Tibial artery (tissue), 4 donors: ENCODE measurements around the gene KAT5.
"Not testable (repeated sequence)": the region's sequence is repeated elsewhere in the genome, so short reads cannot be mapped to it uniquely, and the experiment has no call there.

Experiments
- DNase-seq, 2 donors: peaks; one replicate each; pipeline ENCODE4 v3.0.0-alpha.2; 2019
- H3K27ac ChIP-seq, 2 donors: fragments of 200-600 bp; sonication (generic) in 1 of 2; 1 replicate in 1 of 2; 2 replicates in 1 of 2; pipeline ENCODE4 v1.5.1; 2018 to 2019; ENCODE audit warnings: mild to moderate bottlenecking in 1 of 2
- H3K27me3 ChIP-seq, 2 donors: fragments of 200-600 bp; sonication (generic) in 1 of 2; one replicate each; pipeline versions ENCODE4 v1.5.1 to v1.6.0; 2016 to 2019
- H3K36me3 ChIP-seq, 3 donors: fragments of 200-600 bp; sonication (generic) in 2 of 3; one replicate each; pipeline ENCODE4 v1.5.1; 2016 to 2019; ENCODE audit warnings: mild to moderate bottlenecking in 2 of 3
- H3K4me1 ChIP-seq, 4 donors: fragments of 200-600 bp; sonication (generic) in 2 of 4; 1 replicate in 3 of 4; 2 replicates in 1 of 4; pipeline ENCODE4 v1.5.1; 2016 to 2019
- H3K4me3 ChIP-seq, 2 donors: fragments of 200-600 bp; sonication (generic) in 1 of 2; 1 replicate in 1 of 2; 2 replicates in 1 of 2; pipeline ENCODE4 v1.5.1; 2018 to 2019; ENCODE audit warnings: mild to moderate bottlenecking in 2 of 2
- H3K9me3 ChIP-seq, 3 donors: fragments of 200-600 bp; sonication (generic) in 1 of 3; one replicate each; pipeline ENCODE4 v1.5.1; 2016 to 2019
- intact Hi-C: fragments of 100-400 bp; cut with DNase I; formaldehyde crosslinking; loops from one replicate; pipeline ENCODE4 v1.15.0; 2023; ENCODE audit warnings: low total_unique reads
- TF ChIP-seq, protein P1 (sequence below), 2 experiments: fragments of 200-600 bp in 1 of 2; fragments of 450-650 bp in 1 of 2; IDR thresholded peaks; one replicate each; pipeline ENCODE4 v1.5.1; 2017 to 2019; ENCODE audit warnings: antibody characterized with exemption in 2 of 2, mild to moderate bottlenecking in 1 of 2, moderate library complexity in 1 of 2

KAT5 gene

DNA sequence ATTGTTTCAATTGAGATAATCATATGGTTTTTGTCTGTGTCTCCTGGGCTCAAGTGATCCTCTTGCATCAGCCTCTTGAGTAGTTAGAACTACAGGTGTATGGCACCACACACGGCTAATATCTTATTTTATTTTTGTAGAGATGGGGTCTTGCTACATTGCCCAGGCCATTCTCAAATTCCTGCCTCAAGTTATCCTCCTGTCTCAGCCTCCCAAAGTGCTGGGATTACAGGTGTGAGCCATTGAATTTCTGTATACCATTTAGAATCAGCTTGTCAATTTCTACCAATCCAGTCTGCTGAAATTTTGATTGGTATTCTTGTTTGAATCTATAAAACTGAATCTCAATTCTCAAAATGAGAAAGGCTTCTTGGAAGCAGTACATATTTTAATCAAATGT lies 10.4 kb upstream of the KAT5 start:
- H3K27ac ChIP-seq: no peak overlapping the region

DNA sequence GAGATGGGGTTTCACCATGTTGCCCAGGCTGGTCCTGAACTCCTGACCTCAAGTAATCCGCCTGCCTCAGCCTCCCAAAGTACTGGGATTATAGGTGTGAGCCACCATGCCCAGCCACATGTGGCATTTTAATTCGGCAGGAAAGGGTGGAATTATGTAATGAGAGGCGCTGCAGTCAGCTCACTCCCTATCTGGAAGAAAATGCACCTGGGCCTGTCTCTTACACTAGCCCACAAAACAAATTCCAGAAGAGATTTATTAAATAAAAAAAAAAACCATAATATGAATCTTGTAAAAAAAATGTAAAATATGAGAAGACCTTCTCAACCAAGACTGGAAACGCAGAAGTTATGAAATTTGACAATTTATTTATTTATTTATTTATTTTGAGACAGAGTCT lies 8.2 kb upstream of the KAT5 start:
- Histone ChIP-seq H3K27me3 (peaks cover 0 to 15% of the 10 kb centered on the region in 2 donors), H3K9me3 (no peaks in the 10 kb centered on the region), H3K4me1 (no peaks in the 10 kb centered on the region), H3K4me3 (no peak overlapping the region), H3K27ac (no peak overlapping the region), H3K36me3 (no peaks in the 10 kb centered on the region)
- TF ChIP-seq, protein P1, sequence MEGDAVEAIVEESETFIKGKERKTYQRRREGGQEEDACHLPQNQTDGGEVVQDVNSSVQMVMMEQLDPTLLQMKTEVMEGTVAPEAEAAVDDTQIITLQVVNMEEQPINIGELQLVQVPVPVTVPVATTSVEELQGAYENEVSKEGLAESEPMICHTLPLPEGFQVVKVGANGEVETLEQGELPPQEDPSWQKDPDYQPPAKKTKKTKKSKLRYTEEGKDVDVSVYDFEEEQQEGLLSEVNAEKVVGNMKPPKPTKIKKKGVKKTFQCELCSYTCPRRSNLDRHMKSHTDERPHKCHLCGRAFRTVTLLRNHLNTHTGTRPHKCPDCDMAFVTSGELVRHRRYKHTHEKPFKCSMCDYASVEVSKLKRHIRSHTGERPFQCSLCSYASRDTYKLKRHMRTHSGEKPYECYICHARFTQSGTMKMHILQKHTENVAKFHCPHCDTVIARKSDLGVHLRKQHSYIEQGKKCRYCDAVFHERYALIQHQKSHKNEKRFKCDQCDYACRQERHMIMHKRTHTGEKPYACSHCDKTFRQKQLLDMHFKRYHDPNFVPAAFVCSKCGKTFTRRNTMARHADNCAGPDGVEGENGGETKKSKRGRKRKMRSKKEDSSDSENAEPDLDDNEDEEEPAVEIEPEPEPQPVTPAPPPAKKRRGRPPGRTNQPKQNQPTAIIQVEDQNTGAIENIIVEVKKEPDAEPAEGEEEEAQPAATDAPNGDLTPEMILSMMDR (IDR thresholded peaks at IDR 0.05): no peak
- DNase-seq: no peak
- intact Hi-C loops: loop anchor here (2.0 to 10.0 kb wide), 2 partner anchors 115 to 281 kb away; no protein-coding TSS in a partner anchor

More for the DNA sequence above, 10.4 kb upstream of the KAT5 start:
- DNase-seq: no peak
- Histone ChIP-seq H3K36me3 (no peaks in the 10 kb centered on the region), H3K27me3 (peaks cover 0 to 15% of the 10 kb centered on the region in 2 donors), H3K4me3 (no peak overlapping the region), H3K9me3 (no peaks in the 10 kb centered on the region), H3K4me1 (no peaks in the 10 kb centered on the region)
- TF ChIP-seq, protein P1 (IDR thresholded peaks at IDR 0.05): no peak
- intact Hi-C loops: loop anchor here (2.0 to 10.0 kb wide), 2 partner anchors 117 to 283 kb away; no protein-coding TSS in a partner anchor

DNA sequence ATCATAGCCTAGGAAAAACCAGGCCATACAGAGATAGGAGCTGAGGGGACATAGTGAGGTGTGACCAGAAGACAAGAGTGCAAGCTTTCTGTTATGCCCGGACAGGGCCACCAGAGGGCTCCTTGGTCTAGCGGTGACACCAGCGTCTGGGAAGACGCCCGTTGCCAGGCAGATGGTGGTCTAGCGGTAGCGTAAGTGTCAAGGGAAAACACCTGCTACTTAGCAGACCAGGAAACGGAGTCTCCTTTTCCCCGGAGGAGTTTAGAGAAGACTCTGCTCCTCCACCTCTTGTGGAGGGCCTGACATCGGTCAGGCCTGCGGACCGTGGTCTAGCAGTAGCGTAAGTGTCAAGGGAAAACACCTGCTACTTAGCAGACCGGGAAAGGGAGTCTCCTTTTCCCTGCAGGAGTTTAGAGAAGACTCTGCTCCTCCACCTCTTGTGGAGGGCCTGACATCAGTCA lies 5.7 kb upstream of the KAT5 start:
- H3K9me3 ChIP-seq, H3K4me1 ChIP-seq, H3K36me3 ChIP-seq, H3K27ac ChIP-seq, H3K4me3 ChIP-seq: not testable (repeated sequence)
- intact Hi-C loops: loop anchor here (10.0 kb wide), 1 partner anchor 278 kb away; no protein-coding TSS in a partner anchor
- DNase-seq: peak; percentile 74 to 82
- TF ChIP-seq, protein P1 (IDR thresholded peaks at IDR 0.05): peak; percentile 78 to 80
- peaks cover 0 to 15% of the 10 kb centered on the region in 2 donors for H3K27me3 ChIP-seq

DNA sequence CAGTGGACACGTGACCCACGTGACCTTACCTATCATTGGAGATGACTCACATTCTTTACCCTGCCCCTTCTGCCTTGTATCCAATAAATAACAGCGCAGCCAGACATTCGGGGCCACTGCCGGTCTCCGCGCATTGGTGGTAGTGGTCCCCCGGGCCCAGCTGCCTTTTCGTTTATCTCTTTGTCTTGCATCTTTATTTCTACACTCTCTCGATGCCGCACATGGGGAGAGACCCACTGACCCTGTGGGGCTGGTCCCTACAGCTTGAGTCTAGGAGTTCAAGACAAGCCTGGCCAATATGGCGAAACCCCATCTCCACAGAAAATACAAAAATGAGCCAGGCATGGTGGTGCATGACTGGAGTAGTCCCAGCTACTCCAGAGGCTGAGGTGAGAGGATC lies 5.0 kb upstream of the KAT5 start:
- intact Hi-C loops: loop anchor here (10.0 kb wide), 1 partner anchor 278 kb away; no protein-coding TSS in a partner anchor
- not testable (repeated sequence) for H3K27ac ChIP-seq

DNA sequence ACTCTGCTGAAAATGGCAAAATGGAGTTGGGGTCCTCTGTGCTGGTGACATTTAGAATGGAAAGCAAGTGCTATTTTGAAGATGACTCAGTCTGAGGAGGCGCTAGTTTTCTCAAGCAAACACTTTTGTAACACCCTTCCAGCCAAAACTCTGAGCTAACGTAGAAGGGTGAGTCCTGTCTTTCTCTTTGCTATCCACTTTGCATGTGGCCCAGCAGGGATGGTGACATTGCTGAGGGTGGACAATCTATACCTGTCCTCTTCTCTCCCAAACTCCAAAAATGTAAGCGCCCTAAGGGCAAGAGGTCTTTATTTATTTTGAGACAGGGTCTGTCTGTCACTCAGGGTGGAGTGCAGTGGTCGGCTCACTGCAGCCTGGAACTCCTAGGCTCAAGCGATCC lies 3.6 kb upstream of the KAT5 start:
- peaks cover 0 to 19% (median 9%) of the 10 kb centered on the region in 4 donors for H3K4me1 ChIP-seq
- intact Hi-C loops: loop anchor here (10.0 kb wide), 1 partner anchor 276 kb away; no protein-coding TSS in a partner anchor
- TF ChIP-seq, protein P1 (IDR thresholded peaks at IDR 0.05): no peak

More for the DNA sequence above, 5.0 kb upstream of the KAT5 start:
- not testable (repeated sequence) for H3K4me3 ChIP-seq, H3K9me3 ChIP-seq, H3K36me3 ChIP-seq
- Histone ChIP-seq H3K4me1 (peaks cover 0 to 10% (median 0%) of the 10 kb centered on the region in 4 donors), H3K27me3 (peaks cover 0 to 14% of the 10 kb centered on the region in 2 donors)
- DNase-seq: peak in 1 of 2 donors; percentile 59

DNA sequence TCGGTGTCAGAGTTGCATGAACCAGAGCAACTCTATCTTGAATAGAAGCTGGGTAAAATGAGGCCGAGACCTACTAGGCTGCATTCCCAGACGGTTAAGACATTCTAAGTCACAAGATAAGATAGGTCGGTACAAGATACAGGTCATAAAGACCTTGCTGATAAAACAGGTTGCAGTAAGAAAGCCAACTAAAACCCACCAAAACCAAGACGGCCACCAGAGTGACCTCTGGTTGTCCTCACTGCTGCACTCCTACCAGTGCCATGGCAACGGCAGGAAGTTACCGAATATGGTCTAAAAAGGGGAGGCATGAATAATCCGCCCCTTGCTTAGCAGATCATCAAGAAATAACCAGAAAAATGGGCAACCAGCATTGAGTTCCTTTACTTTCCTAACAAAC lies 2.4 kb upstream of the KAT5 start:
- Histone ChIP-seq H3K27me3 (peaks cover 0 to under 1% of the 10 kb centered on the region in 2 donors), H3K4me3 (no peak overlapping the region), H3K36me3 (peaks cover 16 to 18% (median 16%) of the 10 kb centered on the region in 3 donors), H3K27ac (no peak overlapping the region), H3K9me3 (no peaks in the 10 kb centered on the region), H3K4me1 (peaks cover 0 to 22% (median 11%) of the 10 kb centered on the region in 4 donors)
- intact Hi-C loops: loop anchor here (10.0 kb wide), 1 partner anchor 275 kb away; no protein-coding TSS in a partner anchor
- TF ChIP-seq, protein P1 (IDR thresholded peaks at IDR 0.05): no peak
- peak in 1 of 2 donors; percentile 45 for DNase-seq

More for the DNA sequence above, 3.6 kb upstream of the KAT5 start:
- H3K9me3 ChIP-seq: no peaks in the 10 kb centered on the region
- no peak overlapping the region for H3K4me3 ChIP-seq
- peaks cover 3 to 6% (median 4%) of the 10 kb centered on the region in 3 donors for H3K36me3 ChIP-seq
- H3K27ac ChIP-seq: no peak overlapping the region
- peak in 1 of 2 donors; percentile 23 for DNase-seq
- peaks cover 0 to 6% of the 10 kb centered on the region in 2 donors for H3K27me3 ChIP-seq
